Stomach (tissue), 9 donors: ENCODE results near the gene SS18. TPM values are rescaled to one million over a fixed set of nuclear protein-coding genes. Genes with fewer than 3 reads are reported as not detected.

Source experiments
- DNase-seq, 2 donors: peaks; one replicate each; pipeline versions ENCODE4 v3.0.0 to v3.0.0-alpha.2; 2013 to 2019
- H3K27ac ChIP-seq, 5 donors: fragments of 200-600 bp in 4 of 5; sonication (generic) in 4 of 5; one replicate each; pipeline ENCODE4 v1.5.1; 2013 to 2019; ENCODE audit warnings: mild to moderate bottlenecking in 1 of 5, moderate library complexity in 1 of 5
- H3K27me3 ChIP-seq, 3 donors: fragments of 200-600 bp; sonication (generic); one replicate each; pipeline ENCODE4 v1.5.1; 2017 to 2019; ENCODE audit warnings: mixed run types in 1 of 3
- H3K36me3 ChIP-seq, 4 donors: fragments of 200-600 bp; sonication (generic); 1 replicate in 3 of 4; 2 replicates in 1 of 4; pipeline ENCODE4 v1.5.1; 2016 to 2019
- H3K4me1 ChIP-seq, 4 donors: fragments of 200-600 bp; sonication (generic); one replicate each; pipeline ENCODE4 v1.5.1; 2016 to 2019
- H3K4me3 ChIP-seq, 4 donors: fragments of 200-600 bp; sonication (generic) in 3 of 4; one replicate each; pipeline ENCODE4 v1.5.1; 2016 to 2019; ENCODE audit warnings: mild to moderate bottlenecking in 1 of 4
- H3K9me3 ChIP-seq, 4 donors: fragments of 200-600 bp; sonication (generic); one replicate each; pipeline ENCODE4 v1.5.1; 2016 to 2019
- CTCF ChIP-seq, 7 experiments: fragments of 450-650 bp in 4 of 7; fragments of 200-600 bp in 3 of 7; sonication (generic) in 3 of 7; IDR thresholded peaks; one replicate each; pipeline ENCODE4 v1.5.1; 2016 to 2019; ENCODE audit warnings: antibody characterized with exemption in 7 of 7, control low read depth in 2 of 7, mild to moderate bottlenecking in 1 of 7
- EP300 ChIP-seq: sonication (generic); formaldehyde crosslinking; IDR thresholded peaks from one replicate; pipeline ENCODE4 v1.6.1; 2017; ENCODE audit warnings: antibody characterized with exemption
- POLR2A ChIP-seq, 4 donors: fragments of 450-650 bp; IDR thresholded peaks; one replicate each; pipeline ENCODE4 v1.6.1; 2016; ENCODE audit warnings: antibody characterized with exemption in 4 of 4, control low read depth in 2 of 4, mild to moderate bottlenecking in 1 of 4, moderate library complexity in 1 of 4
- POLR2AphosphoS5 ChIP-seq, 3 donors: sonication (generic); formaldehyde crosslinking; IDR thresholded peaks; one replicate each; pipeline ENCODE4 v1.6.1; 2016; ENCODE audit warnings: antibody characterized with exemption in 3 of 3
- WGBS, 5 donors: extraction: QIAGEN DNeasy Blood & Tissue Kit in 3 of 5; methylation state at CpG; one replicate each; pipeline versions ENCODE4 v1.1.5 to v1.1.7; 2013 to 2018; 5-methylcytosine and 5-hydroxymethylcytosine counted together
- intact Hi-C: fragments of 100-400 bp; cut with DNase I; formaldehyde crosslinking; loops from one replicate; pipeline ENCODE4 v1.15.1; 2023; ENCODE audit warnings: low total_unique reads
- polyA plus RNA-seq, 3 donors: library from polyadenylated mRNA; stranded (reverse); fragments of 200-250 nt; gene quantifications; one replicate each; pipeline ENCODE4 v1.2.3, GENCODE V29; 2013
- total RNA-seq, 5 donors: library from RNA; depleted of rRNA; stranded (reverse); fragments of >200 nt; gene quantifications; one replicate each; pipeline versions ENCODE4 v1.1.0 to v1.2.3, GENCODE V29; 2014 to 2016
- donor health status: healthy with polysubstance abuse.
- donor health status: Bipolar disorder and iron deficiency.
- donor health status: healthy.

Gene SS18
- total and polyA plus RNA-seq, 8 donors, result 24.6 to 138 (median 37.8) TPM

- Histone ChIP-seq H3K36me3 (no peaks in the 10 kb centered on the region), H3K9me3 (no peaks in the 10 kb centered on the region), H3K27ac (no peak overlapping the region), H3K4me3 (no peak overlapping the region), H3K4me1 (no peaks in the 10 kb centered on the region), H3K27me3 (no peaks in the 10 kb centered on the region)
- WGBS, 5 donors, result 81 to 94% (median 89%) methylated on average over 1 of the region's 1 CpG
- intact Hi-C loops, result no loop called here
- TF ChIP-seq POLR2AphosphoS5 (IDR thresholded peaks at IDR 0.05), result no peak
- no peak for TF ChIP-seq CTCF (IDR thresholded peaks at IDR 0.05)
- no peak for TF ChIP-seq EP300
- TF ChIP-seq POLR2A (IDR thresholded peaks at IDR 0.05), result no peak
- DNase-seq, result no peak
Measured at GRCh38 chr18:26104035-26104434, 13.6 kb upstream of the SS18 start.

GRCh38 chr18:26103579-26103978 lies 13.2 kb upstream of the SS18 start:
- peak in 1 of 2 donors; percentile 8 for DNase-seq
- intact Hi-C loops, result no loop called here
- no peaks in the 10 kb centered on the region for H3K9me3 ChIP-seq
- H3K4me1 ChIP-seq, result no peaks in the 10 kb centered on the region
- no peak overlapping the region for H3K4me3 ChIP-seq
- TF ChIP-seq POLR2A (IDR thresholded peaks at IDR 0.05), result no peak
- no peak for TF ChIP-seq EP300
- 45 to 59% (median 52%) methylated on average over 5 of the region's 5 CpGs for WGBS, 5 donors
- no peak overlapping the region for H3K27ac ChIP-seq
- no peaks in the 10 kb centered on the region for H3K27me3 ChIP-seq
- no peaks in the 10 kb centered on the region for H3K36me3 ChIP-seq

- H3K27ac ChIP-seq, result no peak overlapping the region
- no peaks in the 10 kb centered on the region for H3K27me3 ChIP-seq
- H3K36me3 ChIP-seq, result no peaks in the 10 kb centered on the region
- H3K9me3 ChIP-seq, result peaks cover 0 to 5% (median 0%) of the 10 kb centered on the region in 4 donors
- intact Hi-C loops, result no loop called here
- no peaks in the 10 kb centered on the region for H3K4me1 ChIP-seq
- no peak for DNase-seq
- TF ChIP-seq POLR2A (IDR thresholded peaks at IDR 0.05) (no peak), POLR2AphosphoS5 (IDR thresholded peaks at IDR 0.05) (no peak), EP300 (no peak), CTCF (IDR thresholded peaks at IDR 0.05) (no peak)
- no peak overlapping the region for H3K4me3 ChIP-seq
- 91 to 96% (median 93%) methylated on average over 5 of the region's 5 CpGs for WGBS, 5 donors
Measured at GRCh38 chr18:26097563-26097962, 7.2 kb upstream of the SS18 start.

- intact Hi-C loops, result no loop called here
- TF ChIP-seq POLR2AphosphoS5 (IDR thresholded peaks at IDR 0.05), result no peak
- no peak for TF ChIP-seq EP300
- TF ChIP-seq CTCF (IDR thresholded peaks at IDR 0.05), result no peak
- no peak for TF ChIP-seq POLR2A (IDR thresholded peaks at IDR 0.05)
- Histone ChIP-seq H3K4me1 (no peaks in the 10 kb centered on the region), H3K27me3 (no peaks in the 10 kb centered on the region), H3K9me3 (peaks cover 0 to 5% (median 0%) of the 10 kb centered on the region in 4 donors), H3K4me3 (no peak overlapping the region), H3K27ac (no peak overlapping the region), H3K36me3 (no peaks in the 10 kb centered on the region)
- DNase-seq, result no peak
- WGBS, 5 donors, result 67 to 100% (median 92%) methylated on average over 1 of the region's 1 CpG
Measured at GRCh38 chr18:26096852-26097251, 6.4 kb upstream of the SS18 start.

GRCh38 chr18:26091047-26091630 lies 726 bp upstream of the SS18 start:
- Histone ChIP-seq H3K36me3 (peaks cover 0 to 12% (median 11%) of the 10 kb centered on the region in 4 donors), H3K9me3 (no peaks in the 10 kb centered on the region), H3K4me1 (peaks cover 7 to 36% (median 24%) of the 10 kb centered on the region in 4 donors), H3K27me3 (no peaks in the 10 kb centered on the region), H3K4me3 (peak overlapping the region; percentile 77 to 89 (median 85)), H3K27ac (peak overlapping the region; percentile 97 to 99 (median 98))
- WGBS, 5 donors, result 2 to 7% (median 4%) methylated on average over 11 to 29 of the region's 29 CpGs
- DNase-seq, result peak in 1 of 2 donors; percentile 58
- TF ChIP-seq POLR2AphosphoS5 (IDR thresholded peaks at IDR 0.05) (peak in 1 of 3 donors; percentile 3), POLR2A (IDR thresholded peaks at IDR 0.05) (no peak), EP300 (no peak)
- intact Hi-C loops, result no loop called here
